GM19467 (cell line): ENCODE measurements around the gene HJURP.

ENCODE experiments used
- ATAC-seq: cut with Tn5 transposase; IDR thresholded peaks from one replicate; pipeline ENCODE4 v1.9.1; 2021; ENCODE audit warnings: mild to moderate bottlenecking, moderate library complexity; ENCODE audit not compliant: unreplicated experiment

The HJURP gene

GRCh38 chr2:233831011-233831721 lies 23.2 kb downstream of the HJURP start:
- ATAC-seq: no peak

GRCh38 chr2:233830111-233830802 lies 24.1 kb downstream of the HJURP start:
- ATAC-seq: no peak

GRCh38 chr2:233829193-233830110 lies 24.9 kb downstream of the HJURP start:
- ATAC-seq: no peak

GRCh38 chr2:233828546-233829192 lies 25.7 kb downstream of the HJURP start:
- no peak for ATAC-seq

DNA sequence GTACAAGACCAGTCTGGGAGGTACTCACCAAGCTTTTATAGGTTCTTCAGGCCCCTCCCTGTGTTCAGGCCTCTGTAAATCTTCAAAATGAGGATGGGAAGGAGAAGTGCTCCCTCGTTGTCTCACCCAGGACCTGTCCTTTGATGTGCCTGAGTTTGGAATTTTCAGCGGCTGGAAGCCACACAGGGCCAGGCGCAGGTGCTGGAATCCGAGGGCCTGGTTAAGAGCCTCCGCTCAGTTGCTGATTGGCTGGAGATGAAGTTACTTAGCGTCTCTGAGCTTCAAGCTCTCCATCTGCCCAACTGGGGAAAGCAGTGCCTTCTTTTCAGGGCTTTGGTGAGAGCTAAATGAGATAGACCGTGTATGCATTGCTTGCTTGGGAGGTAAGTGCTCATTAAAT lies 30.0 kb downstream of the HJURP start:
- ATAC-seq: no peak

- ATAC-seq: no peak
These were observed 30.6 kb downstream of the HJURP start for GRCh38 chr2:233823731-233824121.

- no peak for ATAC-seq
These were observed 31.3 kb downstream of the HJURP start for GRCh38 chr2:233822781-233823730.

- no peak for ATAC-seq
These were observed 32.1 kb downstream of the HJURP start for GRCh38 chr2:233822101-233822771.

DNA sequence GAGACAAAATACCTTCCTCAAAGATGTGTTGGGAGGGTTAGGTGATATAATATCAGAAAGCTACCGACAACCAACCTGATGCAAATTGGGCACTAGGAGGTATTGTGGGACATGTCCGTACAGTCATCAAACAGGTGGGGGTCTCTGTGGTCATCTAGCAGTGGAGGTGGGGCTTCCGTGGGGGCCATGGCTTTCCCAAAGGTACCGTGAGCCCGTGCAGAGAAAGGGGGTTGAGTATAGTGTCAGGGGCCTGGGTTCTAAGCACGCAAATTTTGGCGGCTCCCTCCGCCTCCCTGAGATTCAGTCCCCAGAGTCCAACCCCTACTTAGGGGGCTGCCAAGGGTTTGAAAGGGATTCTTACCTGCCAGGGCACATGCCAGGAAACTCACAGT lies 32.6 kb downstream of the HJURP start:
- ATAC-seq: no peak

DNA sequence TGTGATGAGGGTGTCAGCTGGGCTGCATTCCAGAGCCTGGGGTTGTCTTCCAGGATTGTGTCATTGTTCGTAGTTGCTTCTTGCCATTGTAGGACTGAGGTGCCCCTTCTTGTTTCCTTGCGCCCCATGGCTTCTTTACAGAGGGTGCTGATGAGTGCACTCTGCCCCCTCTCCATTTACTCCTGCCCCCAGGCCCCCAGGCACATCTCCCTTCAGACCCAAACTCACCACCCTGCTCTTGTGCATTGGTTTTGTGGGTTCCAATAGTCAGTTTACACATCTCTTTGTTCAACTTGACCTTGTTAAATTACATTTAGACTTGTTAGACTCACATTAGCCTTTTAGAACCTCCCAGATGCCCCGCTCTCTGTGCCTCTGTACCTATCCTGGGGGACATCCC lies 33.1 kb downstream of the HJURP start:
- ATAC-seq: no peak

- ATAC-seq: no peak
These were observed 33.6 kb downstream of the HJURP start for GRCh38 chr2:233820774-233821105.

GRCh38 chr2:233819884-233820773 lies 34.2 kb downstream of the HJURP start:
- ATAC-seq: no peak

- no peak for ATAC-seq
These were observed 35.4 kb downstream of the HJURP start for GRCh38 chr2:233818639-233819621.

- no peak for ATAC-seq
These were observed 36.2 kb downstream of the HJURP start for GRCh38 chr2:233817995-233818638.

GRCh38 chr2:233817361-233817911 lies 36.9 kb downstream of the HJURP start:
- ATAC-seq: no peak

GRCh38 chr2:233816771-233817170 lies 37.6 kb downstream of the HJURP start:
- no peak for ATAC-seq

DNA sequence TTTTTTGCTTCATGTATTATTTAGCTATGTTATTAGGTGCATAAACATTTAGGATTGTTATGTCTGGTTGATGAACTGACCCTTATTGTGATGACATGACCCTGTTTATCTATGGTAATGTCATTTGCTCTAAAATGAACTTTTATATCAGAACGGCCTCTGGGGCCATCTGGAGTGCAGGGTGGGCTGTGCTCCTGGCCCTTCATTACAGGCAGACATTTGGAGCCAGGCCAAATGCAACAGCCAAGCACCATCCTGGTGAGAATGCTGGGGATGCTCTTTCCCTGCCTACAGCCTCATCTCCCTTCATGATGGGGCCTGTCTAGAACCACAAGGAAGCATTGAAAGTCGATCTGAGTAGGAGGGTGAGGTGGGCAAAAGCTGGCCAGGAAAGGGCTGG lies 38.0 kb downstream of the HJURP start:
- ATAC-seq: no peak
